Activated CD8-positive, alpha-beta memory T cell treated with anti-CD3 and anti-CD28 coated beads for 4 hours (primary cell): ENCODE measurements around the gene TNNC1.
A peak's percentile ranks its signal among the peaks of the same experiment; 100 is the strongest.

Source experiments
- DNase-seq, 2 donors: peaks; one replicate each; pipeline ENCODE4 v3.0.0-alpha.2; 2020; ENCODE audit warnings: low read depth in 2 of 2

TNNC1 gene

GRCh38 chr3:52458770-52459545 is 5.1 kb upstream of the TNNC1 start:
- DNase-seq: no peak

DNA sequence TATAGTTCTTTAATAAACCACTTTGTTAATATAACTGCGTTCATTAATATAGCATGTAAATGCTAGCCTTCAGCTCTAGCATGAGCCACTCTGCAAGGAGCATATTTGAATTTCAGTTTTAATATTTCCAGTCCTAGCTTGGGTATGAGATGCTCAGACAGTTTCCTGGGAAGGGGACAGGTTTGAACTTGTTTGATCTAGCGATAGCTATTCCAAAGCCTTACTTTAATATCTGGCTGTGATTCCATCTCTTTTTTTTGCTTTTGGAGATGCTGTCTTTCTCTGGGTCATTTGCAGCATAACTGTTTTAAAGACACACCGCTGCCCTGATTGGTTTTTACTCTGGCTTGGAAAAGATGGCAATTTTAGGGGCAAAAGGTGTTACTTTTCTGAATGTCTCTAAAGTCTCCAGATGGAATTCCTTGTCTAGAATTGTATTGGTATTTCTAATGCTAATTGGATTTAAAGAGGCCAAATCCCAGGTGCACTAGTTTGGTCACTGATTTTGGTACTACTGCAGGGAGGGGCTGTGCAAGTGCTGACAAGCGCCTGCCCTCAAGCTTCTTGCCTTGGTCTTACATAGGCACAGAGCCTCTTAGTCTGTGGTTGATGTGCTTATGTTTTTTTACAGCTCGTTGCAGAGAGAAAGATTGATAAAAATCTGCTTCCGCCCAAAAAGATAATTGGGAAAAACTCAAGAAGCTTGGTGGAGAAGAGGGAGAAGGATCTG is 4.4 kb upstream of the TNNC1 start:
- no peak for DNase-seq

DNA sequence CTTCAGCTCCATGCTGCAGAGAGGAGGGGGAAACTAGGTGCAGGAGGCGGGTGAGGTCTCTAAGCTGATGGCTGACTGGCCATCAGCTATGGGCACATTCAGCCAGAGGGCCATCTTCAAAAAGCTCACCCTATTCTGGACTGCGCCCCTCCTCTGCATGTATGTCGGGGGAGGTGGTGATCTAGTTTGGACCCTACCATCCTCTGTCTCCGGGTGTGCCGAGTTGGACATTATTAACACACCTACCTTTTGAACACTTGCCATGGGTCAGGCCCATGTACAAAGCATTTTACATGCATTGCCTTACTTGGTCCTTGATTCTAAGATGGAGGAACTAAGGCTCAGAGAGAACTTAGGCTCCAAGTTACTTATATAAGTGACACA is 3.0 kb upstream of the TNNC1 start:
- DNase-seq: no peak

- DNase-seq: no peak
Measured at GRCh38 chr3:52456169-52456799, 2.4 kb upstream of the TNNC1 start.

DNA sequence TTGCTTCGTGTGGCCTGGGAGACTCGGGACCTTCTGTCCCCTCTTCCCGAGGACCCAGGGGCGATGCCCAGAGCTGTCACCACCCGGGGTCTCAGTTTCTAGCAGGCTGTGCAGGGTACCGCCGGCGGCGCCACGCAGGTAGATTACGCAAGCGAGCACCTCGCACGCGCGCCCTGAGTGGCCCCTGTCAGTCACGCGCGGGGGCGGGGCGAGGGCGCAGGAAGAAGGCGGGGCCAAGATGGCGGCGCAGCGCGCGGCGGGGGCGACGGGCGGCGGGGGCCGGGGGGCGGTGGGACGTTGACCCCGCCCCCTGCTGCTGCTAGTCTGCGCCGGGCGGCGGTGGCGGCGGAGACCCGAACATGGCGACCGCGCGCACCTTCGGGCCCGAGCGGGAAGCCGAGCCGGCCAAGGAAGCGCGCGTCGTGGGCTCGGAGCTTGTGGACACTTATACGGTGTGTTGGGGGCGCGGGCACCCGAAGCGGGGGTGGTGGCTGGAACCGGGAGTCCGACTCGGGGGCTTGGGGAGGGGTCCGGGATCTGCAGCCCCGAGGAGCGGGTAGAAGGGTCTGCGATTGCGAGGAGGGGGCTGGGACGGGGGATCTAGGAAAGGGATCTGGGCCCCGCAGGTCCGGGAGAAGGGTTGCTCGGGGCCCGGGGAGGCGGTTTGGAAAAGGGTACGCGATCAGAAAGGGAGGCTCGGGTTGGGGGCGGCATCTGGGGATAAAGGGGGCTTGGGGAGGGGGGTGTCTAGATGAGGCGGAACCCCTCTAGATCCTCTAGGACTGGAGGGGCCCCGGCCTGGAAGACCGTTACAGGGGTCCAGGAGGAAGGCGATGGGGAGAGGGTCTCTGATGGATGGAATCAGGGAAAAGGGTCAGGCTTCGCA is 1.7 kb upstream of the TNNC1 start, which contains the start of gene NISCH:
NISCH (plus strand) TSS at position 322 of the 886 bp plus-strand sequence; CDS start at position 360, 38 bp downstream.
- DNase-seq: peak; percentile 89 to 93

GRCh38 chr3:52454938-52455282 is 1.1 kb upstream of the TNNC1 start:
- no peak for DNase-seq

DNA sequence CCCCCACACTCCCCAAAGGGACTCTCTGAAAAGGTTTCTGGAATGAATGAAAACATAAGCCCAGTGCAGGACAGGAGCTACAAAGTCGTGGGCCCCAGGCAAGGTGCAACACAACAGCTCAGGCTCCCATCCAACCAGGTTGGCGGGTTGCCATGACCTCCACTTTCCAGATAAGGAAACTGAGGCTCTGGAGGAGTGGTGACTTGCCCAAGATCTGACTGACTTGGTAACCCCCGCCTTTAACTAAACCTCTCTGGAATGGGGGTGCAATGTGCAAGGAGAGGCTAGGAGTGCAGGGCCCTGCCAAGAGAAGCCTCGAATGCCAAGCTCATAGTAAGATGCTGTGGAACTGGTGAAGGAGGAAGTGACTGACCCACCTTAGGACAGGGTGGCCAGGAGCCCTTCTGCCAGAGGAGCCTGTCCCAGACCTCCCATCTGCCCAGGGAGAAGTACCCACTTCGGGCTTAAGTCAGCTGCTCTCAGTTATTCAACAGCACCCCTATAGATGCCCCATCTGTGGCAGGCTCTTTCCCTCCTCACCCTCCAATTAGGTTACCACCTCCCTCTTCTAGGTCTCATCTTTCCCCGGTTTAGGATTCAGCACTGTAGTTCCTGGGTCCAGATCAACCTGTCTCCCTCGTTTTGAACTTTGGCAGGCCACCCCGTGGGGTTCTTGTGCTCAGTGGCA is 553 bp upstream of the TNNC1 start:
- no peak for DNase-seq

GRCh38 chr3:52452570-52453221 is 1.1 kb downstream of the TNNC1 start:
- no peak for DNase-seq

GRCh38 chr3:52452126-52452525 is 1.7 kb downstream of the TNNC1 start:
- DNase-seq: no peak

- DNase-seq: no peak
Measured at GRCh38 chr3:52451237-52452083, 2.4 kb downstream of the TNNC1 start.

DNA sequence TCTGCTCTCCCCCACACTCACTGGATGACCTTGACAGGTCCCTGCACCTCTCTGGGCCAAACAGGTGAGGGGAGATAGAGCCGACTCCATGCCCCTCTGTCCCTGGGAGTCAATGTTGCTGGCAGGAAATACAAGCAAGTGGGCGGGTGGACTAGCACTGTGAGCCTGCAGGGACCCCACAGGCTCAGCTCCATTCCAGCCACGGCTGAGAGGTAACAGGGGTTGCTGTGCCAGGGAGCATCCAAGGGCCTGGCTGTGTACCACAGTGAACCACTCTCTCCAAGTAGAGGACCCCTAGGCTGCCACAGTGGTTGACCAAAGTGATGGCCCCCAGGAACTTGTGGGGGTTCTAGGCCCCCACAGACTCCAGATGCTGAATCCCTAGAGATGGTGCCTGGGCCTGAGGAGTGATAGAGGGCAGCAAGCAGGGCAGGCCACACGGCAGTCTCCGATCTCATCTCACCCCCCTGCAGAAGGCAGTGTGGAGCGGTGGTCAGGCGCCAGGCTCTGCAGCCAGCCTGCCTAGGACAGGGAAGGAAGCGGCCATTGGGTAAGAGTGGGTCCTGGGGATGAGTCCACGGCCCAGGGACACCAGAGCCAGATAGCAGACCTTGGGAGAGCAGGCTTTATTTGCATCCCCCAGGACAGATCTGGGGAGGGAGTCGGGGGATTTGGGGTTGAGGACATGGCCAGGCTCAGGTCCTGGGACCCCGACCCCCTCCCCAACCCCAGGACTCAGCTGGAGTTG is 3.2 kb downstream of the TNNC1 start:
- no peak for DNase-seq

DNA sequence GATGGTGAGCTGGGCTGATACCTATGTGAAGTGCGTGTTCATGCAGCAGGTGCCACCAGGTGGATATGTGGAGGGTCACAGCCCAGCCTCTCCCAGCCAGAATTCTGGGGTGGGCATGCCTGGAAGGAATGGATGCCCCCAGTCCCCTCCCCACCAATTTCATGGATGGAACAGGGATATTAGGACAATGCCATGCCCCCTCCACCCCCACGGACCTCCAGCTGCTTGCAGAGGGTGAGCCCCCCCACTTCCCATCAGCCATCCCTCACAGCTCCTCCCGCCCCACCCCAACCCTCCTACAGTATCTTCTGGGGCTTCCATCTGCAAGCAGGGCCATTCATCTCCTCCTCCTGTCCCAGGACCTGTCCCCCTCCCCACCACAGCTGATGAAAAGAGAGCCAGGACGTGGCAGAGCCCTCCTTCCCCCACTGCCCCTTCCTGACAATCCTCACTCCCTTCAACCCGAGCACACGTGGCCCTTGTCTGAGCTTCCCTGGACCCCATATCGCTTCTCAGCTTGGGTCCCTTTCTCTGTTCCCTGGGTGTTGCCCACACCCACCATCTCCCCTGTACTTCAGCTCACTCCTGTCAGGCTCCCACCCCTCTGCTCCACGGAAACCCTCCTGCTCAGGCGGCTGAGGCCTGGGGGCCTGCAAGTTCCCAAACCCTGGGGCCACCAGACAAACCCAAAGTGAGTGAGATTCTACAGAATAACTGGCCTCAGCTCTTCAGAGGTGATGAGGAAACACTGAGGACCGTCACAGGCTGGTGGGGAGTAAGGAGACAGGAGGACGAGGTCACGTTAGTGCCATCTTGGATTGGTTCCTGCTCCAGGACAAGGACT is 6.1 kb downstream of the TNNC1 start:
- no peak for DNase-seq

DNA sequence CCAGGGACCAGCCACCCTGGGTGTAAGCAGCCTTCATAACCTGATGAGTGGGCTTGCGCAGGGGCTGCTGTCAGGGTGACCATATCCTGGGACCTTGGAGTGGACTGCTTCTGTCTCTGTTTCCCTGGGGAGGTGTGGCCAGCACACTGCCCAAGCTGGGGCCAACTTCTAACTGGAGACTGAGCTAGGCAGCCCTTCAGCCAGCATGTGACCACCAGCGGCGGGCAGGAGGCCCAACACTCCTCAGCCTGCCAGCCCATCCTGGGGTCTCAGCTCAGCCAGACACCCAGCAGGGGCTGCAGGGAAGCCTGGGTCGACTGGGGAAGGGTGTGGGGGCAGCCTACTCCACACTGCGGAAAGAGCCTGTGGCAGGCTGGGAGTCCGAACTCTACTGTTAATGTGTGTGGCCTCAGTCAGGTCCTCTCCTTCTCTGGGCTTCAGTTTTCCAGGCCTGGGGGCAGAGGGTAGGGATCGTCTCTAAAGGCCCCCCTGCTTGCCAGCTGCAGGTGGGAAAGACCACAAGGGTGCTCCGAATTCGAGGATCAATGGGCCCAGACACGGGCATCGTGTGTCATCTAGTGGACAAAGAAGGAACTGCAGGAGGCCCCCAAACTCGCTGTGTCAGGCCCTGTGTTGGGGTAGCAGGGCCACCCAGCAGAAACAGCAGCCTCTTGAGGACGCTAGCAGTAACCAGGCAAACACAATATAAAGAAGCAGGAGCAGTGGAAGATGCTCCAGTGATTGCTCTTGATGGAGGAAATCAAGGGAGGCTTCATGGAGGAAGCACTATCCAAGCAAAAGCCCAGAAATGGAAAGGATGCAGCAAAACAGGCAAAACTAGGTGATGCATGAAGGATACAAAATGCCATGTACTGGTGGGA is 7.0 kb downstream of the TNNC1 start:
- peak; percentile 48 to 50 for DNase-seq

DNA sequence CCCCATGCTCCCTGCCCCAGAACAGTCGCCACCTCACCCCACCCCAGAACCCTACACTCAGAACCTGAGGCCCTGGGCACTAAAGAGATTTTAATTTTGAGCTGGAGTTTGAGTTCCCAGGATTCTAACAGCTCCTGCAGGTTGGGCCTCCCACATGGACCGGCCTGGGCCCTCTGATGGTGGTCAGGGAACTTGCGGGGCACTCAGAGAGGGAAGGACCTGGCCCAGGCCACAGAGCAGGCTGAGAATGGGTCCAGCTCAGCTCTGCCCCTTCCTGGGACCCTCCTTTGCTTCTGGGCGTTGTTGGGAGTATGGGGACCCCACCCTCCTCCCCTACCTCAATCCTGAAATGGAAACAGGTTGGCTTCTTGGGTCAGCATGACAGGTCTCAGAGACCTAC is 7.8 kb downstream of the TNNC1 start:
- DNase-seq: no peak

GRCh38 chr3:52444860-52445793 is 8.7 kb downstream of the TNNC1 start, which contains the start of gene SEMA3G:
TSS of gene SEMA3G (minus strand) at chr3:52445103. CDS start at chr3:52445027, 76 bp downstream.
- peak in 1 of 2 donors; percentile 30 for DNase-seq
